ENCODE data around the gene NT5DC1. TPM values are rescaled to one million over a fixed set of nuclear protein-coding genes. Genes with fewer than 3 reads are reported as not detected.

Gene NT5DC1
- total RNA-seq, 1 donor from 2014 or later, result 21.6 TPM

DNA sequence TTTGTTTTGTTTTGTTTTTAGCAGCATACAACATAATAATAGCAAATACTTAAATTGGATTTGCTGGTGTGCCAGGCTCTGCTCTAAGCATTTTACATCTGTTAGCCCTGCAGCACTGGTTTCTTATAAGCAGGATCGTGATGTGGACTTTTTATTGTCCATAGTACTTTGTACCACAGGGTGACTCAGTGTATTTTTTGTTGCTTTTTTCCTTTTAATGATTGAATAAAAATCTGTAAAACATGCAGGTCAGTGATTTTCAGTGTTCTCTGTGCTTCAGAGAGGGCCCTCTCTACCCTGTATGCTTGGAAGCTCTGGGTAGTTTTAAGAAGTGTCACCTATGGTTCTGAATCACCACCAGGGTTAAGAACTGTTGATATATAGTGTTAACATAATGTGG is 4.0 kb downstream of the NT5DC1 start:
- no peak for DNase-seq
- Mint-ChIP-seq H3K4me1 (ENCODE audit: low read depth, unreplicated experiment) (peaks cover 9% of the 10 kb centered on the region), H3K4me3 (ENCODE audit: unreplicated experiment) (no peak overlapping the region), H3K27me3 (ENCODE audit: unreplicated experiment) (peaks cover 3% of the 10 kb centered on the region), H3K27ac (ENCODE audit: unreplicated experiment) (no peak overlapping the region), H3K36me3 (ENCODE audit: unreplicated experiment) (no peaks in the 10 kb centered on the region), H3K9me3 (ENCODE audit: unreplicated experiment) (peaks cover 2% of the 10 kb centered on the region)
- TF ChIP-seq, protein P1, sequence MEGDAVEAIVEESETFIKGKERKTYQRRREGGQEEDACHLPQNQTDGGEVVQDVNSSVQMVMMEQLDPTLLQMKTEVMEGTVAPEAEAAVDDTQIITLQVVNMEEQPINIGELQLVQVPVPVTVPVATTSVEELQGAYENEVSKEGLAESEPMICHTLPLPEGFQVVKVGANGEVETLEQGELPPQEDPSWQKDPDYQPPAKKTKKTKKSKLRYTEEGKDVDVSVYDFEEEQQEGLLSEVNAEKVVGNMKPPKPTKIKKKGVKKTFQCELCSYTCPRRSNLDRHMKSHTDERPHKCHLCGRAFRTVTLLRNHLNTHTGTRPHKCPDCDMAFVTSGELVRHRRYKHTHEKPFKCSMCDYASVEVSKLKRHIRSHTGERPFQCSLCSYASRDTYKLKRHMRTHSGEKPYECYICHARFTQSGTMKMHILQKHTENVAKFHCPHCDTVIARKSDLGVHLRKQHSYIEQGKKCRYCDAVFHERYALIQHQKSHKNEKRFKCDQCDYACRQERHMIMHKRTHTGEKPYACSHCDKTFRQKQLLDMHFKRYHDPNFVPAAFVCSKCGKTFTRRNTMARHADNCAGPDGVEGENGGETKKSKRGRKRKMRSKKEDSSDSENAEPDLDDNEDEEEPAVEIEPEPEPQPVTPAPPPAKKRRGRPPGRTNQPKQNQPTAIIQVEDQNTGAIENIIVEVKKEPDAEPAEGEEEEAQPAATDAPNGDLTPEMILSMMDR (IDR thresholded peaks at IDR 0.05; ENCODE audit: partially characterized antibody, unreplicated experiment), result no peak

DNA sequence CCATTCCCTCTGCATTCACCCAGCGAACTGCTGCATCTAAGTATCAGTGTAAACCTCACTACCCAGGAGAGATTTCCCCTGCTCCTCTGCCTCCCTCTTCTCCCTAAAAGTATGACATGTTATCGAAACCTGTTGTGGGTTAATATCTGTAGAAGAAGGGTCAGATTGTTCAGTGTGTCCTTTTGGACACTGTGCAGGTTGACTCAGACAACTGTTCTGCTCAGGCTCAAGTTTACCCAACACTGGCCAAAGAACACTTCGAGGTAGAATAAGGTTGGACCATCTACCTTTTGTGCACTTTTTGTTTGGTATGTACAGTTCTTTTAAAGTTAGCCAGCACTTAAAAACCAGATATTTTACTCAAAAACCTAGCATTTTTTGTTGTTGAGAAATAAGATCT is 4.6 kb downstream of the NT5DC1 start:
- DNase-seq, result no peak
- Mint-ChIP-seq H3K27ac (ENCODE audit: unreplicated experiment) (no peak overlapping the region), H3K27me3 (ENCODE audit: unreplicated experiment) (peaks cover 3% of the 10 kb centered on the region), H3K36me3 (ENCODE audit: unreplicated experiment) (no peaks in the 10 kb centered on the region), H3K4me3 (ENCODE audit: unreplicated experiment) (no peak overlapping the region), H3K4me1 (ENCODE audit: low read depth, unreplicated experiment) (peaks cover 9% of the 10 kb centered on the region), H3K9me3 (ENCODE audit: unreplicated experiment) (peaks cover 2% of the 10 kb centered on the region)
- TF ChIP-seq, protein P1 (IDR thresholded peaks at IDR 0.05; ENCODE audit: partially characterized antibody, unreplicated experiment), result no peak

DNA sequence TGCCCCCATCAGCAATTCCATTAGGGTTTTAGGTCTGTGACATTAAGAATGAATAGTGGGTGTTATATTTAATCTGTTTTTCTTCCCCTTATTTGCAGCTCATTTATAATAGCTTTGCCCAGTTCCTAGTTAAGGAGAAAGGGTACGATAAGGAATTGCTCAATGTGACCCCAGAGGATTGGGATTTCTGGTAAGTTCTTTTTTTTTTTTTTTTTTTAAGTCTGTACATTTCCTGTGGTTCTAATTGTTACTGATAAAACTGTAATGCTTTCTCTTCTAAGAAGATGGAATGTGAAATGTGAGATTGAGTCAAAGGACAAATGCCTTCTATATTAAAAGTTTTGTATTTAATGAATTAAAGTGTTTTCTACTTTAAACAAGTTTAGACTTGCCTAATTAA is 5.5 kb downstream of the NT5DC1 start:
- Mint-ChIP-seq H3K4me1 (ENCODE audit: low read depth, unreplicated experiment) (peaks cover 9% of the 10 kb centered on the region), H3K4me3 (ENCODE audit: unreplicated experiment) (no peak overlapping the region), H3K9me3 (ENCODE audit: unreplicated experiment) (peaks cover 2% of the 10 kb centered on the region), H3K36me3 (ENCODE audit: unreplicated experiment) (no peaks in the 10 kb centered on the region), H3K27me3 (ENCODE audit: unreplicated experiment) (no peaks in the 10 kb centered on the region), H3K27ac (ENCODE audit: unreplicated experiment) (no peak overlapping the region)
- DNase-seq, result no peak
- TF ChIP-seq, protein P1 (IDR thresholded peaks at IDR 0.05; ENCODE audit: partially characterized antibody, unreplicated experiment), result no peak

DNA sequence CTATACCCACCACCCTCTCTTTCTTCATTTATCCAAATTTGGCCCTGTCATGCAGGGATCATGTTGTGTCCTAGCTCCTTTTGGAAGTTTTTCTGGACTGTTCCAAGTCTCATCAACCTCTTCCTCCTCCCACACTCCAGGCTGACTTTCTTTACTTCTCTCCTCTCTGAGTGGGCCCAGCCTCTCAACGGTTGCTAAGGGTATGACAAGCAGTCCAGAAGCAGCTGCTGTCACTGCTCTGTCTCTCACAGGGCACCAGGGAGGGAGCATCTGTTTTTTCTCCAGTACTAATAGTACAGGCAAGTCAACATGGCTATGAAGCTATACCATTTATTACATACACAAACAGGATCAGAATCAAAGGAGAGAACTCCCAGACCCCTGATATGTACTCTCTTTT is 8.2 kb downstream of the NT5DC1 start:
- H3K27ac Mint-ChIP-seq (ENCODE audit: unreplicated experiment), result peak overlapping the region; percentile 1
- H3K4me3 Mint-ChIP-seq (ENCODE audit: unreplicated experiment), result no peak overlapping the region
- H3K36me3 Mint-ChIP-seq (ENCODE audit: unreplicated experiment), result no peaks in the 10 kb centered on the region
- DNase-seq, result no peak
- peaks cover 9% of the 10 kb centered on the region for H3K4me1 Mint-ChIP-seq (ENCODE audit: low read depth, unreplicated experiment)
- TF ChIP-seq, protein P1 (IDR thresholded peaks at IDR 0.05; ENCODE audit: partially characterized antibody, unreplicated experiment), result no peak
- H3K9me3 Mint-ChIP-seq (ENCODE audit: unreplicated experiment), result no peaks in the 10 kb centered on the region
- no peaks in the 10 kb centered on the region for H3K27me3 Mint-ChIP-seq (ENCODE audit: unreplicated experiment)

DNA sequence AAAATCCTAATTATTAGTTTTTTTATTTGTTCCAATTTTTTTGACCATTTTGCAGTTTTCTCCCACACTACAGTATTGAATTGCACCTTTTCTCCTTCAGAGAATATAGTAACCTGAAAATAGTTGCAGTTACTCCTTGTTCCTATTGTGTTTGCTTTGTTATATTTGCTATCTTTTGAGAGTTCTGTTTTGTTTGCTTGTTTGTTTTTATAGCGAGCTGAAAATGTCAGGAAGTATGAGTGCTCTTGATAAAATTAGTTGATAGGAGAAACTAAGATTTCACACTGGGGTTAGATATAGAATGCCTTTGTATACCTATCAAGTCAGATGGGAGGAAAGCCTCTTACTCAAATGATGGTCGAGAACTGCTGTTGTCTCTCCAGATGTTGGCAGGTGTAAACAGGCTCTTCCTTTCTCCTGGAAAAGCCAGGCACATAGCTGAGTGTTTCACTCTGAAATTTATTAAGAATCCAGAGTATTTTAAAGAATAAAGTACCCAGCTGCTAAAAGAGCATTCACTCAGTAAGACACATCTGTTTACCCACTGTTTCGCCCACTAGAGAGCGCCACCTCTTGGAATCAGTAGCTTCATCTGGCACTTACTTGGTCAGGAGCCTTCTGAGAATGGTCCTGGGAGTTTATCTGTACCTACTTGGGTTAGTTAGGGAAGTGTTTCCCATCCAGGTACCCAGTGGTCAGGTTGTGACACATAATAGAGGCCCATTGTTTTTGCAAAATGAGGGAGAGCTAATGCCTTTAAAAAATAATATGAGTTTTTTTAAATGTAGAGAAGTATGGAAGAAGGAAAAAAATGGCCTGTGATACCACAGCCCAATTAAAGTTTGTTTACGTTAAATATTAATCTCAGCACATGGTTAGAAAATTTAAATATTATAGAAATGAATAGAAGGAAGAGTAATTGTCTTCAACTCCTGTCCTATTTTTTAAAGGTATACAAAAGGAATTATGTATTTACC is 11.2 kb downstream of the NT5DC1 start:
- no peaks in the 10 kb centered on the region for H3K27me3 Mint-ChIP-seq (ENCODE audit: unreplicated experiment)
- peaks cover 9% of the 10 kb centered on the region for H3K4me1 Mint-ChIP-seq (ENCODE audit: low read depth, unreplicated experiment)
- TF ChIP-seq, protein P1 (IDR thresholded peaks at IDR 0.05; ENCODE audit: partially characterized antibody, unreplicated experiment), result peak; percentile 46
- H3K4me3 Mint-ChIP-seq (ENCODE audit: unreplicated experiment), result no peak overlapping the region
- no peaks in the 10 kb centered on the region for H3K9me3 Mint-ChIP-seq (ENCODE audit: unreplicated experiment)
- peak; percentile 55 for DNase-seq
- H3K27ac Mint-ChIP-seq (ENCODE audit: unreplicated experiment), result peak overlapping the region; percentile 34
- no peaks in the 10 kb centered on the region for H3K36me3 Mint-ChIP-seq (ENCODE audit: unreplicated experiment)

All from glutamatergic neuron (in vitro differentiated cells).